HEK293T (cell line): ENCODE results near the gene RUNDC1.

ENCODE experiments used
- CTCF ChIA-PET: fragments of 350-600 bp; formaldehyde crosslinking; extraction: SDS; loops from one replicate; lab custom pipeline; 2021; ENCODE audit warnings: antibody characterized with exemption, inconsistent platforms; lab: Yijun Ruan, JAX
- POLR2A ChIA-PET: fragments of 350-600 bp; formaldehyde crosslinking; extraction: SDS; loops from one replicate; lab custom pipeline; 2020; ENCODE audit warnings: antibody characterized with exemption, inconsistent platforms; lab: Yijun Ruan, JAX
- DNase-seq: peaks from one replicate; pipeline ENCODE4 v3.0.0; 2012; ENCODE audit warnings: mixed read lengths; ENCODE audit errors: extremely low spot score
- ARNT ChIP-seq: fragments of 450-650 bp; IDR thresholded peaks from 2 replicates; pipeline ENCODE4 v1.6.1; 2017; ENCODE audit warnings: mild to moderate bottlenecking
- BHLHE40 ChIP-seq: fragments of 450-650 bp; IDR thresholded peaks from 2 replicates; pipeline ENCODE4 v1.6.1; 2016; ENCODE audit warnings: mild to moderate bottlenecking, moderate library complexity, borderline replicate concordance
- CTBP1 ChIP-seq: fragments of 450-650 bp; IDR thresholded peaks from 2 replicates; pipeline ENCODE4 v1.6.1; 2016; ENCODE audit warnings: borderline replicate concordance
- ELF4 ChIP-seq: fragments of 450-650 bp; IDR thresholded peaks from 2 replicates; pipeline ENCODE4 v1.6.1; 2017; ENCODE audit warnings: antibody characterized with exemption
- FOXA1 ChIP-seq: fragments of 450-650 bp; IDR thresholded peaks from 2 replicates; pipeline ENCODE4 v1.6.1; 2016; ENCODE audit warnings: mild to moderate bottlenecking
- FOXK2 ChIP-seq: fragments of 450-650 bp; IDR thresholded peaks from 2 replicates; pipeline ENCODE4 v1.6.1; 2016; ENCODE audit warnings: mild to moderate bottlenecking
- FOXM1 ChIP-seq: fragments of 450-650 bp; IDR thresholded peaks from 2 replicates; pipeline ENCODE4 v1.6.1; 2017; ENCODE audit warnings: mild to moderate bottlenecking, borderline replicate concordance
- HDGF ChIP-seq: fragments of 450-650 bp; IDR thresholded peaks from 2 replicates; pipeline ENCODE4 v1.6.1; 2017; ENCODE audit warnings: antibody characterized with exemption, borderline replicate concordance
- L3MBTL2 ChIP-seq: fragments of 450-650 bp; conservative IDR thresholded peaks from 2 replicates; pipeline ENCODE4 v1.6.1; 2016; ENCODE audit warnings: mild to moderate bottlenecking
- LEF1 ChIP-seq: fragments of 450-650 bp; IDR thresholded peaks from 2 replicates; pipeline ENCODE4 v1.6.1; 2017; ENCODE audit warnings: mild to moderate bottlenecking, borderline replicate concordance
- NFRKB ChIP-seq: fragments of 450-650 bp; IDR thresholded peaks from 2 replicates; pipeline ENCODE4 v1.6.1; 2016; ENCODE audit warnings: mild to moderate bottlenecking, moderate library complexity
- PKNOX1 ChIP-seq: fragments of 450-650 bp; IDR thresholded peaks from 2 replicates; pipeline ENCODE4 v1.6.1; 2016
- SP1 ChIP-seq: fragments of 450-650 bp; IDR thresholded peaks from 2 replicates; pipeline ENCODE4 v1.6.1; 2017
- SUZ12 ChIP-seq: fragments of 450-650 bp; IDR thresholded peaks from 2 replicates; pipeline ENCODE4 v1.6.1; 2016; ENCODE audit warnings: mild to moderate bottlenecking
- TARDBP ChIP-seq: fragments of 450-650 bp; IDR thresholded peaks from 2 replicates; pipeline ENCODE4 v1.6.1; 2016
- ZNF384 ChIP-seq: fragments of 450-650 bp; IDR thresholded peaks from 2 replicates; pipeline ENCODE4 v1.6.1; 2016

Gene RUNDC1

GRCh38 chr17:43010667-43011308 is 30.4 kb downstream of the RUNDC1 start:
- TF ChIP-seq ARNT (no peak), FOXM1 (no peak), L3MBTL2 (no peak), FOXA1 (no peak), PKNOX1 (no peak), ZNF384 (no peak), HDGF (no peak), TARDBP (no peak), CTBP1 (no peak), FOXK2 (no peak), BHLHE40 (no peak), ELF4 (no peak), NFRKB (no peak), LEF1 (no peak), SUZ12 (no peak), SP1 (no peak)
- ChIA-PET POLR2A (interaction anchor here (1.5 to 2.2 kb wide), 3 partner anchors 12 to 305 kb away, joined by 4 to 15 read pairs (median 6); partner anchors contain the start of gene RPL27), CTCF (no interaction called here)

GRCh38 chr17:43011728-43012472 is 31.5 kb downstream of the RUNDC1 start:
- CTCF ChIA-PET: interaction anchor here (0.6 to 1.0 kb wide), 2 partner anchors 12 to 14 kb away, joined by 3 read pairs; partner anchors contain the start of gene RPL27
- POLR2A ChIA-PET: interaction anchor here (1.0 to 4.9 kb wide), 6 partner anchors 9 to 48 kb away, joined by 3 to 47 read pairs (median 4); partner anchors contain the start of genes AARSD1, RPL27 and VAT1
- no peak for TF ChIP-seq HDGF
- no peak for TF ChIP-seq FOXK2
- no peak for TF ChIP-seq L3MBTL2
- TF ChIP-seq SUZ12: no peak
- TF ChIP-seq ELF4: no peak
- TF ChIP-seq BHLHE40: no peak
- TF ChIP-seq NFRKB: no peak
- TF ChIP-seq ZNF384: no peak
- DNase-seq: no peak

More at GRCh38 chr17:43010667-43011308, 30.4 kb downstream of the RUNDC1 start:
- DNase-seq: no peak

- DNase-seq: no peak
- no peak for TF ChIP-seq SP1
- no peak for TF ChIP-seq ZNF384
- no peak for TF ChIP-seq FOXM1
- no peak for TF ChIP-seq TARDBP
- no peak for TF ChIP-seq FOXK2
- no peak for TF ChIP-seq L3MBTL2
- no peak for TF ChIP-seq ARNT
- TF ChIP-seq ELF4: no peak
- TF ChIP-seq HDGF: no peak
- TF ChIP-seq LEF1: no peak
- TF ChIP-seq PKNOX1: no peak
- no peak for TF ChIP-seq NFRKB
- no peak for TF ChIP-seq FOXA1
- POLR2A ChIA-PET: interaction anchor here (1.0 to 4.9 kb wide), 2 partner anchors 8 to 15 kb away, joined by 3 to 47 read pairs; partner anchors contain the start of gene RPL27
- CTCF ChIA-PET: no interaction called here
Observed at GRCh38 chr17:43013296-43013695, 32.9 kb downstream of the RUNDC1 start.

GRCh38 chr17:43014020-43014648 is 33.8 kb downstream of the RUNDC1 start:
- CTCF ChIA-PET: interaction anchor here (0.6 kb wide), 1 partner anchor 31 kb away, joined by 3 read pairs; no protein-coding TSS in a partner anchor
- TF ChIP-seq NFRKB (no peak), FOXA1 (no peak), TARDBP (no peak)
- POLR2A ChIA-PET: interaction anchor here (0.7 to 4.9 kb wide), 4 partner anchors 12 to 354 kb away, joined by 3 to 47 read pairs (median 4); partner anchors contain the start of gene RPL27
- DNase-seq: no peak

- TF ChIP-seq NFRKB (no peak), FOXA1 (no peak), ELF4 (no peak), HDGF (no peak), SUZ12 (no peak), BHLHE40 (no peak), CTBP1 (no peak)
- no peak for DNase-seq
- CTCF ChIA-PET: interaction anchor here (0.6 kb wide), 1 partner anchor 32 kb away, joined by 3 read pairs; no protein-coding TSS in a partner anchor
- POLR2A ChIA-PET: interaction anchor here (0.7 to 4.9 kb wide), 4 partner anchors 13 to 353 kb away, joined by 3 to 47 read pairs (median 4); partner anchors contain the start of gene RPL27
Observed at GRCh38 chr17:43014649-43015542, 34.5 kb downstream of the RUNDC1 start.
